Measurements from ENCODE around the gene MBD2.

GRCh38 chr18:54191352-54191751 is 33.1 kb downstream of the MBD2 start:
- TF ChIP-seq CTCF (IDR thresholded peaks at IDR 0.05) (no peak), POLR2AphosphoS5 (IDR thresholded peaks at IDR 0.05; ENCODE audit: low read depth, low read length) (no peak), REST (IDR thresholded peaks at IDR 0.05; ENCODE audit: insufficient read depth in 1 of 2, low read depth in 2 of 2, low read length in 1 of 2) (no peak), SIN3A (IDR thresholded peaks at IDR 0.05; ENCODE audit: borderline replicate concordance, insufficient read depth, low read depth, low read length) (no peak)
